Effector memory CD4-positive, alpha-beta T cell (primary cell): ENCODE results near the gene RAB3GAP1.
"Not testable (repeated sequence)": the region's sequence is repeated elsewhere in the genome, so short reads cannot be mapped to it uniquely, and the experiment has no call there.

ENCODE experiments used
- DNase-seq, 3 donors: peaks; one replicate each; pipeline ENCODE4 v3.0.0-alpha.2; 2020
- H3K27ac ChIP-seq: 2 replicates; pipeline ENCODE4 v1.7.0; 2013; ENCODE audit warnings: mild to moderate bottlenecking, low read length, moderate library complexity; ENCODE audit not compliant: insufficient read depth, poor library complexity, severe bottlenecking
- H3K27me3 ChIP-seq: replicated peaks from 2 replicates; pipeline ENCODE4 v1.7.0; 2013; ENCODE audit warnings: mild to moderate bottlenecking, low read length; ENCODE audit not compliant: insufficient read depth, control insufficient read depth, poor library complexity, severe bottlenecking
- H3K36me3 ChIP-seq: 2 replicates; pipeline ENCODE4 v1.7.0; 2013; ENCODE audit warnings: mild to moderate bottlenecking, low read length, moderate library complexity; ENCODE audit not compliant: control insufficient read depth, insufficient read depth
- H3K4me1 ChIP-seq: 2 replicates; pipeline ENCODE4 v1.7.0; 2013; ENCODE audit warnings: low read length, mild to moderate bottlenecking; ENCODE audit not compliant: control insufficient read depth, insufficient read depth, poor library complexity, severe bottlenecking
- H3K4me3 ChIP-seq: 2 replicates; pipeline ENCODE4 v1.7.0; 2013; ENCODE audit warnings: low read length, low read depth, mild to moderate bottlenecking; ENCODE audit not compliant: insufficient read depth, poor library complexity, severe bottlenecking
- H3K9me3 ChIP-seq: 2 replicates; pipeline ENCODE4 v1.7.0; 2013; ENCODE audit warnings: mild to moderate bottlenecking, low read length, moderate library complexity; ENCODE audit not compliant: control insufficient read depth

The RAB3GAP1 gene

GRCh38 chr2:135023886-135024485 is 28.1 kb upstream of the RAB3GAP1 start:
- Histone ChIP-seq H3K4me3 (no peak overlapping the region), H3K9me3 (no peaks in the 10 kb centered on the region), H3K4me1 (no peaks in the 10 kb centered on the region), H3K27me3 (no peaks in the 10 kb centered on the region), H3K36me3 (no peaks in the 10 kb centered on the region), H3K27ac (no peak overlapping the region)
- no peak for DNase-seq

GRCh38 chr2:135029481-135030134 is 22.5 kb upstream of the RAB3GAP1 start:
- H3K4me3 ChIP-seq: no peak overlapping the region
- H3K36me3 ChIP-seq: no peaks in the 10 kb centered on the region
- no peak overlapping the region for H3K27ac ChIP-seq
- H3K4me1 ChIP-seq: no peaks in the 10 kb centered on the region
- H3K9me3 ChIP-seq: no peaks in the 10 kb centered on the region
- H3K27me3 ChIP-seq: no peaks in the 10 kb centered on the region
- DNase-seq: no peak

GRCh38 chr2:135030826-135031225 is 21.3 kb upstream of the RAB3GAP1 start:
- DNase-seq: no peak
- no peaks in the 10 kb centered on the region for H3K9me3 ChIP-seq

GRCh38 chr2:135033216-135033615 is 18.9 kb upstream of the RAB3GAP1 start:
- H3K36me3 ChIP-seq, H3K4me1 ChIP-seq, H3K27me3 ChIP-seq: not testable (repeated sequence)

More at GRCh38 chr2:135030826-135031225, 21.3 kb upstream of the RAB3GAP1 start:
- Histone ChIP-seq H3K4me3 (no peak overlapping the region), H3K4me1 (no peaks in the 10 kb centered on the region), H3K36me3 (no peaks in the 10 kb centered on the region), H3K27me3 (no peaks in the 10 kb centered on the region), H3K27ac (no peak overlapping the region)

GRCh38 chr2:135037831-135038230 is 14.3 kb upstream of the RAB3GAP1 start:
- H3K4me1 ChIP-seq: no peaks in the 10 kb centered on the region
- no peaks in the 10 kb centered on the region for H3K9me3 ChIP-seq
- H3K4me3 ChIP-seq: no peak overlapping the region
- no peak for DNase-seq
- H3K27me3 ChIP-seq: no peaks in the 10 kb centered on the region
- no peaks in the 10 kb centered on the region for H3K36me3 ChIP-seq
- H3K27ac ChIP-seq: no peak overlapping the region

More at GRCh38 chr2:135033216-135033615, 18.9 kb upstream of the RAB3GAP1 start:
- H3K4me3 ChIP-seq, DNase-seq, H3K27ac ChIP-seq, H3K9me3 ChIP-seq: not testable (repeated sequence)

- Histone ChIP-seq H3K36me3 (no peaks in the 10 kb centered on the region), H3K27me3 (no peaks in the 10 kb centered on the region), H3K4me1 (no peaks in the 10 kb centered on the region), H3K9me3 (no peaks in the 10 kb centered on the region), H3K27ac (no peak overlapping the region), H3K4me3 (no peak overlapping the region)
- no peak for DNase-seq
Measured at GRCh38 chr2:135043345-135043744, 8.7 kb upstream of the RAB3GAP1 start.

GRCh38 chr2:135047300-135047699 is 4.8 kb upstream of the RAB3GAP1 start, which contains the start of gene MAP3K19:
Gene MAP3K19, minus strand, starts transcription at chr2:135047447. Its CDS starts 22,800 bp downstream, at chr2:135024647.
- no peak within 1 kb of the TSS for H3K27ac ChIP-seq
- H3K9me3 ChIP-seq: no peaks in the 10 kb centered on the region
- H3K4me1 ChIP-seq: no peaks in the 10 kb centered on the region
- no peak for DNase-seq
- no peaks in the 10 kb centered on the region for H3K36me3 ChIP-seq
- no peaks in the 10 kb centered on the region for H3K27me3 ChIP-seq
- H3K4me3 ChIP-seq: no peak within 1 kb of the TSS

GRCh38 chr2:135048122-135048521 is 4.0 kb upstream of the RAB3GAP1 start:
- no peaks in the 10 kb centered on the region for H3K27me3 ChIP-seq
- no peaks in the 10 kb centered on the region for H3K36me3 ChIP-seq
- H3K4me3 ChIP-seq: no peak overlapping the region
- DNase-seq: no peak
- no peaks in the 10 kb centered on the region for H3K9me3 ChIP-seq
- H3K27ac ChIP-seq: no peak overlapping the region
- H3K4me1 ChIP-seq: no peaks in the 10 kb centered on the region

GRCh38 chr2:135050132-135050531 is 2.0 kb upstream of the RAB3GAP1 start:
- no peak overlapping the region for H3K27ac ChIP-seq

GRCh38 chr2:135050684-135051083 is 1.4 kb upstream of the RAB3GAP1 start:
- Histone ChIP-seq H3K27ac (no peak overlapping the region), H3K9me3 (no peaks in the 10 kb centered on the region), H3K27me3 (no peaks in the 10 kb centered on the region), H3K36me3 (no peaks in the 10 kb centered on the region), H3K4me3 (no peak overlapping the region), H3K4me1 (peaks cover 10% of the 10 kb centered on the region)
- DNase-seq: no peak

More at GRCh38 chr2:135050132-135050531, 2.0 kb upstream of the RAB3GAP1 start:
- Histone ChIP-seq H3K27me3 (no peaks in the 10 kb centered on the region), H3K9me3 (no peaks in the 10 kb centered on the region), H3K36me3 (no peaks in the 10 kb centered on the region), H3K4me3 (no peak overlapping the region), H3K4me1 (peaks cover 10% of the 10 kb centered on the region)
- DNase-seq: no peak
